CD14-positive monocyte (primary cell): Measurements from ENCODE around the gene ZNF486. TPM values are rescaled to one million over a fixed set of nuclear protein-coding genes. Genes with fewer than 3 reads are reported as not detected.
"Not testable (repeated sequence)": the region's sequence is repeated elsewhere in the genome, so short reads cannot be mapped to it uniquely, and the experiment has no call there.

ENCODE experiments used
- DNase-seq, 3 donors: peaks; one replicate each; pipeline ENCODE4 v3.0.0-alpha.2; 2011 to 2022
- H2AFZ ChIP-seq: 2 replicates; pipeline ENCODE4 v1.6.0; 2012; ENCODE audit warnings: mild to moderate bottlenecking, low read depth, low read length, inconsistent platforms; ENCODE audit not compliant: insufficient read depth, poor library complexity, severe bottlenecking
- H3K27ac ChIP-seq, 2 donors: 1 replicate in 1 of 2; 2 replicates in 1 of 2; pipeline ENCODE4 v1.5.1; 2012 to 2013; ENCODE audit warnings: low read length in 2 of 2, control low read depth in 1 of 2, inconsistent platforms in 1 of 2, low read depth in 1 of 2, mild to moderate bottlenecking in 1 of 2
- H3K27me3 ChIP-seq, 2 donors: one replicate each; pipeline versions ENCODE4 v1.6.0 to v1.6.1; 2011 to 2013; ENCODE audit warnings: low read length in 2 of 2; ENCODE audit not compliant: control insufficient read depth in 2 of 2, insufficient read depth in 2 of 2
- H3K36me3 ChIP-seq, 2 donors: replicated peaks in 1 of 2; 1 replicate in 1 of 2; 2 replicates in 1 of 2; pipeline versions ENCODE4 v1.5.1 to v1.6.1; 2012 to 2013; ENCODE audit warnings: low read length in 2 of 2, control low read depth in 1 of 2, inconsistent platforms in 1 of 2, mild to moderate bottlenecking in 1 of 2; ENCODE audit not compliant: insufficient read depth in 2 of 2, control insufficient read depth in 1 of 2
- H3K4me1 ChIP-seq, 2 donors: 1 replicate in 1 of 2; 2 replicates in 1 of 2; pipeline versions ENCODE4 v1.5.1 to v1.6.1; 2012 to 2013; ENCODE audit warnings: low read length in 2 of 2, control low read depth in 1 of 2, inconsistent platforms in 1 of 2, mild to moderate bottlenecking in 1 of 2, moderate library complexity in 1 of 2; ENCODE audit not compliant: insufficient read depth in 2 of 2, control insufficient read depth in 1 of 2
- H3K4me2 ChIP-seq: replicated peaks from 2 replicates; pipeline ENCODE3; 2012; ENCODE audit warnings: low read length, moderate library complexity, mild to moderate bottlenecking; ENCODE audit not compliant: poor library complexity, severe bottlenecking; ENCODE audit errors: extremely low read depth
- H3K4me3 ChIP-seq, 3 experiments: fragments of 200-600 bp in 1 of 3; sonication (generic) in 1 of 3; replicated peaks in 1 of 3; 1 replicate in 2 of 3; 2 replicates in 1 of 3; pipeline ENCODE4 v1.5.1; 2011 to 2013; ENCODE audit warnings: low read length in 3 of 3, mild to moderate bottlenecking in 3 of 3, control low read depth in 2 of 3, low read depth in 2 of 3, inconsistent platforms in 1 of 3, moderate library complexity in 1 of 3
- H3K79me2 ChIP-seq: 2 replicates; pipeline ENCODE4 v1.6.0; 2012; ENCODE audit warnings: mild to moderate bottlenecking, control low read depth, inconsistent platforms, low read length, moderate library complexity; ENCODE audit not compliant: insufficient read depth
- H3K9ac ChIP-seq: 2 replicates; pipeline ENCODE4 v1.6.0; 2017; ENCODE audit warnings: low read length, mild to moderate bottlenecking; ENCODE audit not compliant: insufficient read depth, poor library complexity, severe bottlenecking
- H3K9me3 ChIP-seq, 2 donors: replicated peaks in 1 of 2; 1 replicate in 1 of 2; 2 replicates in 1 of 2; pipeline versions ENCODE4 v1.5.1 to v1.6.1; 2012 to 2013; ENCODE audit warnings: low read length in 2 of 2, control low read depth in 1 of 2; ENCODE audit not compliant: control insufficient read depth in 1 of 2, insufficient read depth in 1 of 2
- H4K20me1 ChIP-seq: 2 replicates; pipeline ENCODE4 v1.6.0; 2012; ENCODE audit warnings: mild to moderate bottlenecking, low read length, control low read depth, moderate library complexity; ENCODE audit not compliant: insufficient read depth
- H3K27ac Mint-ChIP-seq, 7 donors: one replicate each; pipeline ENCODE4 v1.8.0; 2020; ENCODE audit warnings: mild to moderate bottlenecking in 7 of 7, mixed read lengths in 7 of 7, moderate library complexity in 6 of 7, inconsistent platforms in 2 of 7
- H3K27me3 Mint-ChIP-seq, 3 donors: one replicate each; pipeline ENCODE4 v1.8.0; 2021 to 2022; ENCODE audit warnings: low read depth in 3 of 3, mild to moderate bottlenecking in 3 of 3, mixed read lengths in 3 of 3, moderate library complexity in 3 of 3, inconsistent platforms in 1 of 3
- H3K36me3 Mint-ChIP-seq, 2 donors: one replicate each; pipeline ENCODE4 v1.8.0; 2020; ENCODE audit warnings: mixed read lengths in 2 of 2, inconsistent platforms in 1 of 2, mild to moderate bottlenecking in 1 of 2
- H3K4me1 Mint-ChIP-seq: one replicate; pipeline ENCODE4 v1.8.0; 2020; ENCODE audit warnings: mild to moderate bottlenecking, mixed read lengths
- H3K4me3 Mint-ChIP-seq, 2 donors: one replicate each; pipeline ENCODE4 v1.8.0; 2020; ENCODE audit warnings: mild to moderate bottlenecking in 2 of 2, mixed read lengths in 2 of 2, moderate library complexity in 1 of 2
- H3K9me3 Mint-ChIP-seq, 7 donors: one replicate each; pipeline ENCODE4 v1.8.0; 2020 to 2022; ENCODE audit warnings: mixed read lengths in 7 of 7, mild to moderate bottlenecking in 6 of 7, moderate library complexity in 6 of 7, inconsistent platforms in 2 of 7
- WGBS: methylation state at CpG from one replicate; pipeline ENCODE4 v1.1.5; 2013; ENCODE audit warnings: missing lambda C conversion rate; ENCODE audit not compliant: insufficient coverage; 5-methylcytosine and 5-hydroxymethylcytosine counted together
- intact Hi-C, 2 donors: fragments of 100-400 bp; cut with micrococcal nuclease; formaldehyde crosslinking; loops; one replicate each; pipeline versions ENCODE4 v1.15.0 to v1.15.1; 2023
- polyA plus RNA-seq, 3 donors: library from polyadenylated mRNA; depleted of rRNA in 1 of 3; unstranded in 2 of 3; stranded (reverse) in 1 of 3; fragments of 300-500 nt in 2 of 3; fragments of >200 nt in 1 of 3; fragmentation: Illumina TruSeq in 2 of 3; gene quantifications; 1 replicate in 2 of 3; 2 replicates in 1 of 3; pipeline ENCODE4 v1.2.3, GENCODE V29; 2012 to 2021
- TF ChIP-seq, protein P1 (sequence below): fragments of 200-600 bp; IDR thresholded peaks from one replicate; pipeline ENCODE4 v1.8.0; 2022; ENCODE audit warnings: antibody characterized with exemption, mild to moderate bottlenecking

Gene ZNF486
- polyA plus RNA-seq, 3 donors, result 0.44 to 0.72 (median 0.53) TPM

DNA sequence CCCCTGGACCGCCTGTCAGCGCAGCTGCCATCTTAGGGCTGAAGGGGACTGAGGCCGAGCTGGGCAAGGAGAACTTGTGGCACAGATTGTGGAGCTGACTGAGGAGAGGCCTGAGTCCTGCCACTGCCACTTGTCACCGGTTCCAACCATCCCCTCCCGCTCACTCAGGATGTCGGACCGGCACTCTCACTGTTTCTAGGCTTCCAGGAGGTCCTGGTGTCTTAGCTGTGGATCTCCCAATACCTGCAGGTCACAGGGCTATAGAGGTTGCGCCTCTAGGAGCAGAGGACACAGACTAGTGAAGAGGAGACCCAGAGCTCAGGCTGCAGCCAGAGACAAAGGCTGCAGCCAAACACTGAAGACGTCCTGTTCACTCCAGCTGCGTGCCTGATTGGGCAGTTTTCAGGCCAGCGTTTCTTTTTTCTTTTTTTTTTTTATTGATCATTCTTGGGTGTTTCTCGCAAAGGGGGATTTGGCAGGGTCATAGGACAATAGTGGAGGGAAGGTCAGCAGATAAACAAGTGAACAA is 15.3 kb upstream of the ZNF486 start:
- Histone ChIP-seq H3K27ac (no peak overlapping the region), H3K27me3 (no peaks in the 10 kb centered on the region), H4K20me1 (no peaks in the 10 kb centered on the region), H3K9me3 (peaks cover 36 to 50% of the 10 kb centered on the region in 2 donors), H3K4me1 (no peaks in the 10 kb centered on the region), H2AFZ (no peak overlapping the region), H3K4me2 (no peak overlapping the region), H3K9ac (no peak overlapping the region), H3K79me2 (no peaks in the 10 kb centered on the region), H3K4me3 (no peak overlapping the region), H3K36me3 (no peaks in the 10 kb centered on the region)
- Mint-ChIP-seq H3K4me3 (no peak overlapping the region), H3K9me3 (peaks cover 29 to 64% (median 50%) of the 10 kb centered on the region in 7 donors), H3K4me1 (no peaks in the 10 kb centered on the region), H3K27me3 (peaks cover 0 to 2% (median 0%) of the 10 kb centered on the region in 3 donors), H3K36me3 (no peaks in the 10 kb centered on the region), H3K27ac (peak overlapping the region in 1 of 7 donors; percentile 24)
- intact Hi-C loops, result no loop called here
- 93% methylated on average over 10 of the region's 12 CpGs for WGBS
- no peak for DNase-seq
- TF ChIP-seq, protein P1, sequence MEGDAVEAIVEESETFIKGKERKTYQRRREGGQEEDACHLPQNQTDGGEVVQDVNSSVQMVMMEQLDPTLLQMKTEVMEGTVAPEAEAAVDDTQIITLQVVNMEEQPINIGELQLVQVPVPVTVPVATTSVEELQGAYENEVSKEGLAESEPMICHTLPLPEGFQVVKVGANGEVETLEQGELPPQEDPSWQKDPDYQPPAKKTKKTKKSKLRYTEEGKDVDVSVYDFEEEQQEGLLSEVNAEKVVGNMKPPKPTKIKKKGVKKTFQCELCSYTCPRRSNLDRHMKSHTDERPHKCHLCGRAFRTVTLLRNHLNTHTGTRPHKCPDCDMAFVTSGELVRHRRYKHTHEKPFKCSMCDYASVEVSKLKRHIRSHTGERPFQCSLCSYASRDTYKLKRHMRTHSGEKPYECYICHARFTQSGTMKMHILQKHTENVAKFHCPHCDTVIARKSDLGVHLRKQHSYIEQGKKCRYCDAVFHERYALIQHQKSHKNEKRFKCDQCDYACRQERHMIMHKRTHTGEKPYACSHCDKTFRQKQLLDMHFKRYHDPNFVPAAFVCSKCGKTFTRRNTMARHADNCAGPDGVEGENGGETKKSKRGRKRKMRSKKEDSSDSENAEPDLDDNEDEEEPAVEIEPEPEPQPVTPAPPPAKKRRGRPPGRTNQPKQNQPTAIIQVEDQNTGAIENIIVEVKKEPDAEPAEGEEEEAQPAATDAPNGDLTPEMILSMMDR, result no peak

DNA sequence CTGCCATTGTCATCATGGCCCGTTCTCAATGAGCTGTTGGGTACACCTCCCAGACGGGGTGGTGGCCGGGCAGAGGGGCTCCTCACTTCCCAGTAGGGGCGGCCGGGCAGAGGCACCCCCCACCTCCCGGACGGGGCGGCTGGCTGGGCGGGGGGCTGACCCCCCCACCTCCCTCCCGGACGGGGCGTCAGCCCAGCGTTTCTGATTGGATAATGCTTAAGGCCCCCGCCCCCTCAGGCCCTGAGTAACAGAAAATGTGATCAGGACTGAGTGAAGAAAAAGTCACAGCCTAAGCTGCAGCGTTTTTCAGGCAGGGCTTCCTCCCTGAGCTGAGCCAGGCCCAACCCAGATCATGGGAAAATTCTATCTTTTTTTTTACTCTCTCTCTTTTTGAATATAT is 14.5 kb upstream of the ZNF486 start:
- H3K4me1 ChIP-seq, H3K4me3 Mint-ChIP-seq, H3K36me3 Mint-ChIP-seq, H3K79me2 ChIP-seq, H4K20me1 ChIP-seq, H3K27me3 Mint-ChIP-seq, H3K4me3 ChIP-seq, H3K27me3 ChIP-seq, H3K27ac Mint-ChIP-seq, H2AFZ ChIP-seq, H3K36me3 ChIP-seq, DNase-seq, H3K4me1 Mint-ChIP-seq, intact Hi-C loops, H3K4me2 ChIP-seq, H3K9ac ChIP-seq, H3K27ac ChIP-seq: not testable (repeated sequence)
- WGBS, result no CpG with 5 or more reads among the region's 15 CpGs
- peaks cover 34 to 42% of the 10 kb centered on the region in 2 donors for H3K9me3 ChIP-seq
- peaks cover 30 to 64% (median 50%) of the 10 kb centered on the region in 7 donors for H3K9me3 Mint-ChIP-seq
